ACHN (cell line): ENCODE measurements around the gene GRIN3B.
A peak's percentile ranks its signal among the peaks of the same experiment; 100 is the strongest.

Experiments
- DNase-seq: peaks from one replicate; pipeline ENCODE4 v3.0.0-alpha.2; 2015
- in situ Hi-C: cut with HindIII; loops from 2 replicates; pipeline ENCODE4 v1.10.0; 2017; ENCODE audit warnings: low sequenced_read_pairs, low pct_ligation_motif_present, low pct_unique_long_range_greater_than_20kb

The GRIN3B gene

GRCh38 chr19:1027650-1028061 lies 27.4 kb downstream of the GRIN3B start:
- in situ Hi-C loops: no loop called here
- peak; percentile 20 for DNase-seq

GRCh38 chr19:1028062-1028926 lies 28.1 kb downstream of the GRIN3B start:
- DNase-seq: peak; percentile 84
- in situ Hi-C loops: no loop called here

- in situ Hi-C loops: no loop called here
These were observed 32.1 kb downstream of the GRIN3B start for GRCh38 chr19:1032264-1032867.

GRCh38 chr19:1035998-1036621 lies 35.9 kb downstream of the GRIN3B start:
- no peak for DNase-seq
- in situ Hi-C loops: no loop called here

More at GRCh38 chr19:1032264-1032867, 32.1 kb downstream of the GRIN3B start:
- no peak for DNase-seq

GRCh38 chr19:1037621-1038064 lies 37.4 kb downstream of the GRIN3B start:
- DNase-seq: no peak
- in situ Hi-C loops: no loop called here

- DNase-seq: no peak
- in situ Hi-C loops: no loop called here
These were observed 38.9 kb downstream of the GRIN3B start for GRCh38 chr19:1038978-1039645.

GRCh38 chr19:1039646-1040475 lies 39.6 kb downstream of the GRIN3B start, which contains the start of gene ABCA7:
Gene ABCA7 (plus strand): TSS chr19:1040107. CDS start chr19:1041362, 1,255 bp downstream.
- peak; percentile 96 for DNase-seq
- in situ Hi-C loops: no loop called here

GRCh38 chr19:1040476-1041271 lies 40.5 kb downstream of the GRIN3B start:
- in situ Hi-C loops: no loop called here

GRCh38 chr19:1041272-1041834 lies 41.1 kb downstream of the GRIN3B start:
- no peak for DNase-seq
- in situ Hi-C loops: no loop called here

More at GRCh38 chr19:1040476-1041271, 40.5 kb downstream of the GRIN3B start:
- DNase-seq: peak; percentile 76

- no peak for DNase-seq
- in situ Hi-C loops: no loop called here
These were observed 41.8 kb downstream of the GRIN3B start for GRCh38 chr19:1041835-1042685.

GRCh38 chr19:1042689-1043511 lies 42.7 kb downstream of the GRIN3B start:
- DNase-seq: no peak
- in situ Hi-C loops: no loop called here

GRCh38 chr19:1045247-1045603 lies 45.0 kb downstream of the GRIN3B start:
- peak; percentile 55 for DNase-seq
- in situ Hi-C loops: no loop called here

- in situ Hi-C loops: no loop called here
- DNase-seq: no peak
These were observed 46.0 kb downstream of the GRIN3B start for GRCh38 chr19:1046117-1046626.

- no peak for DNase-seq
- in situ Hi-C loops: no loop called here
These were observed 46.8 kb downstream of the GRIN3B start for GRCh38 chr19:1046836-1047695.
